Sigmoid colon (tissue), 4 donors: Measurements from ENCODE around the gene C1QL1.

Experiments used
- EP300 ChIP-seq, 4 donors: sonication (generic); formaldehyde crosslinking; IDR thresholded peaks; one replicate each; pipeline ENCODE4 v1.6.1; 2017; ENCODE audit warnings: antibody characterized with exemption in 4 of 4
- POLR2A ChIP-seq, 2 donors: fragments of 450-650 bp; IDR thresholded peaks; one replicate each; pipeline ENCODE4 v1.6.1; 2016; ENCODE audit warnings: antibody characterized with exemption in 2 of 2, mild to moderate bottlenecking in 2 of 2, moderate library complexity in 2 of 2
- POLR2AphosphoS5 ChIP-seq, 4 donors: sonication (generic); formaldehyde crosslinking; IDR thresholded peaks; one replicate each; pipeline ENCODE4 v1.6.1; 2017; ENCODE audit warnings: antibody characterized with exemption in 4 of 4
- TF ChIP-seq, protein P1 (sequence below), 4 experiments: fragments of 450-650 bp in 3 of 4; fragments of 200-600 bp in 1 of 4; IDR thresholded peaks; one replicate each; pipeline ENCODE4 v1.5.1; 2016 to 2019; ENCODE audit warnings: antibody characterized with exemption in 4 of 4, mild to moderate bottlenecking in 3 of 4, moderate library complexity in 2 of 4

DNA sequence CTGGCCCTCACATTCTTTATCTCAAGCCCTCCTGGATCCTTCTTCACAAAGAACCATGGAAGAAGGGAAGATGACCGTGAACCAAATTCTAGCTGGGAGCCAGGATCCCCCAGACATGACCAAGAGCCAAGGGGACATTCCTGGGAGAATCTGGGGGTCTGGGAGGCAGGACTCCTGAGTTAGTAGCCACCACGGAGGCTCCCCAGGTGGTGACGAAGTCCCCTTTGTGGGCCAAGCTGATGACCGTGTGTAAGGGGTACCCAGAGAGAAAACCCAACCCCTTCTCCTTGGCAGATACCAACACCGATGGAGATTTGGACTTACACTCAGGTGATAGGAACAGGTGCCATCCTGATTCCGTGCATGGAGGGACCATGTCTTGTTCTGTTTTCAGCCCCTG is 46.0 kb downstream of the C1QL1 start:
- TF ChIP-seq, protein P1, sequence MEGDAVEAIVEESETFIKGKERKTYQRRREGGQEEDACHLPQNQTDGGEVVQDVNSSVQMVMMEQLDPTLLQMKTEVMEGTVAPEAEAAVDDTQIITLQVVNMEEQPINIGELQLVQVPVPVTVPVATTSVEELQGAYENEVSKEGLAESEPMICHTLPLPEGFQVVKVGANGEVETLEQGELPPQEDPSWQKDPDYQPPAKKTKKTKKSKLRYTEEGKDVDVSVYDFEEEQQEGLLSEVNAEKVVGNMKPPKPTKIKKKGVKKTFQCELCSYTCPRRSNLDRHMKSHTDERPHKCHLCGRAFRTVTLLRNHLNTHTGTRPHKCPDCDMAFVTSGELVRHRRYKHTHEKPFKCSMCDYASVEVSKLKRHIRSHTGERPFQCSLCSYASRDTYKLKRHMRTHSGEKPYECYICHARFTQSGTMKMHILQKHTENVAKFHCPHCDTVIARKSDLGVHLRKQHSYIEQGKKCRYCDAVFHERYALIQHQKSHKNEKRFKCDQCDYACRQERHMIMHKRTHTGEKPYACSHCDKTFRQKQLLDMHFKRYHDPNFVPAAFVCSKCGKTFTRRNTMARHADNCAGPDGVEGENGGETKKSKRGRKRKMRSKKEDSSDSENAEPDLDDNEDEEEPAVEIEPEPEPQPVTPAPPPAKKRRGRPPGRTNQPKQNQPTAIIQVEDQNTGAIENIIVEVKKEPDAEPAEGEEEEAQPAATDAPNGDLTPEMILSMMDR (IDR thresholded peaks at IDR 0.05): no peak
- TF ChIP-seq EP300 (IDR thresholded peaks at IDR 0.05): no peak
- no peak for TF ChIP-seq POLR2AphosphoS5 (IDR thresholded peaks at IDR 0.05)
- no peak for TF ChIP-seq POLR2A (IDR thresholded peaks at IDR 0.05)
